HepG2 (cell line): Measurements from ENCODE around the gene IDUA. TPM values are rescaled to one million over a fixed set of nuclear protein-coding genes. Genes with fewer than 3 reads are reported as not detected.

Experiments used
- DZIP1 ChIP-seq: sonication (generic); formaldehyde crosslinking; IDR thresholded peaks from 2 replicates; pipeline ENCODE4 v1.5.0; 2020; ENCODE audit warnings: mild to moderate bottlenecking, missing genetic modification reagents
- GABPB1 ChIP-seq: IDR thresholded peaks from 2 replicates; pipeline ENCODE4 v1.6.1; 2016; ENCODE audit warnings: mild to moderate bottlenecking, missing genetic modification reagents, moderate library complexity, missing compliant biosample characterization
- HINFP ChIP-seq: sonication (generic); formaldehyde crosslinking; IDR thresholded peaks from 2 replicates; pipeline ENCODE4 v1.4.0; 2020; ENCODE audit warnings: low read depth, mild to moderate bottlenecking, missing genetic modification reagents
- HNRNPL ChIP-seq: fragments of 200-400 bp; formaldehyde crosslinking; IDR thresholded peaks from 2 replicates; pipeline ENCODE4 v1.6.1; 2017; ENCODE audit warnings: mild to moderate bottlenecking, low read depth, low read length
- RBM39 ChIP-seq: fragments of 200-400 bp; formaldehyde crosslinking; IDR thresholded peaks from one replicate; pipeline ENCODE4 v1.6.1; 2018; ENCODE audit warnings: antibody characterized with exemption, mild to moderate bottlenecking, low read depth, low read length; ENCODE audit not compliant: poor library complexity, severe bottlenecking
- YY1 ChIP-seq: IDR thresholded peaks from 2 replicates; pipeline ENCODE4 v1.6.1; 2011; ENCODE audit warnings: low read length, low read depth, moderate library complexity, mild to moderate bottlenecking; ENCODE audit not compliant: insufficient read depth, insufficient replicate concordance
- ZNF230 ChIP-seq: sonication (generic); formaldehyde crosslinking; IDR thresholded peaks from 2 replicates; pipeline ENCODE4 v1.4.0; 2020; ENCODE audit warnings: mild to moderate bottlenecking, missing genetic modification reagents
- ZNF251 ChIP-seq: sonication (generic); formaldehyde crosslinking; IDR thresholded peaks from 2 replicates; pipeline ENCODE4 v1.9.0; 2021; ENCODE audit warnings: mild to moderate bottlenecking, missing genetic modification reagents
- ZNF407 ChIP-seq: sonication (generic); formaldehyde crosslinking; IDR thresholded peaks from one replicate; pipeline ENCODE4 v1.5.1; 2020; ENCODE audit warnings: mild to moderate bottlenecking, missing genetic modification reagents; ENCODE audit errors: not compliant biosample characterization
- ZNF513 ChIP-seq: sonication (generic); formaldehyde crosslinking; conservative IDR thresholded peaks from 2 replicates; pipeline ENCODE4 v1.5.0; 2020; ENCODE audit warnings: missing genetic modification reagents
- ZNF550 ChIP-seq: sonication (generic); formaldehyde crosslinking; IDR thresholded peaks from 2 replicates; pipeline ENCODE4 v1.4.0; 2020; ENCODE audit warnings: mild to moderate bottlenecking, missing genetic modification reagents, borderline replicate concordance
- ZNF629 ChIP-seq: sonication (generic); formaldehyde crosslinking; conservative IDR thresholded peaks from 2 replicates; pipeline ENCODE4 v1.5.0; 2020; ENCODE audit warnings: missing genetic modification reagents
- ZNF674 ChIP-seq: sonication (generic); formaldehyde crosslinking; IDR thresholded peaks from 2 replicates; pipeline ENCODE4 v1.5.0; 2020; ENCODE audit warnings: low read depth, mild to moderate bottlenecking, missing genetic modification reagents
- ZNF678 ChIP-seq: sonication (generic); formaldehyde crosslinking; IDR thresholded peaks from 2 replicates; pipeline ENCODE4 v1.4.0; 2020; ENCODE audit warnings: mild to moderate bottlenecking, missing genetic modification reagents
- polyA plus RNA-seq, 8 experiments: library from polyadenylated mRNA; depleted of rRNA in 3 of 8; stranded (reverse) in 7 of 8; unstranded in 1 of 8; fragments of >200 nt; fragmentation: Illumina TruSeq in 4 of 8; extraction: Trizol in 4 of 8; gene quantifications; 2 replicates each; pipeline versions ENCODE4 v1.2.1 to v1.2.3, GENCODE V29; 2011 to 2016; ENCODE audit warnings: low read depth in 4 of 8, missing spikeins in 1 of 8, mixed read lengths in 1 of 8; ENCODE audit not compliant: insufficient read depth in 1 of 8
- total RNA-seq, 5 experiments: library from RNA; depleted of rRNA; stranded (reverse); fragments of >200 nt; fragmentation: Illumina TruSeq; extraction: Trizol; gene quantifications; 2 replicates each; pipeline ENCODE4 v1.2.3, GENCODE V29; 2016; ENCODE audit warnings: low read depth in 1 of 5

The IDUA gene
- total and polyA plus RNA-seq, 2 of the 13 experiments (the other 11 are each of a cell fraction or from before 2014, with no cell fraction given) = 0.77 to 1.0 TPM

- TF ChIP-seq DZIP1 (CRISPR knock-in tag) (no peak; the same call in 1 of the 2 replicates), ZNF629 (CRISPR knock-in tag) (no peak), ZNF550 (CRISPR knock-in tag) (no peak), ZNF407 (CRISPR knock-in tag) (peak; percentile 64), ZNF674 (CRISPR knock-in tag) (no peak), HNRNPL (no peak), YY1 (no peak), RBM39 (no peak), ZNF678 (CRISPR knock-in tag) (no peak), ZNF230 (CRISPR knock-in tag) (no peak; the same call in 1 of the 2 replicates), ZNF513 (CRISPR knock-in tag) (no peak), ZNF251 (no peak), GABPB1 (peak; percentile 54; the same call in 1 of the 2 replicates), HINFP (CRISPR knock-in tag) (no peak)
Measured at GRCh38 chr4:972651-973424, 14.0 kb upstream of the IDUA start (continued).
